Measurements from ENCODE around the gene SLC39A11. TPM values are rescaled to one million over a fixed set of nuclear protein-coding genes. Genes with fewer than 3 reads are reported as not detected.

Gene SLC39A11
- total and polyA plus RNA-seq, 2 of the 13 experiments (the other 11 are each of a cell fraction or from before 2014, with no cell fraction given), result 17.2 to 31.5 TPM

GRCh38 chr17:72604518-72604917, 488.0 kb downstream of the SLC39A11 start (continued):
- TF ChIP-seq HNRNPUL1 (IDR thresholded peaks at IDR 0.05; ENCODE audit: low read depth, low read length) (no peak), HCFC1 (IDR thresholded peaks at IDR 0.05; ENCODE audit: low read depth, low read length) (no peak), ZNF468 (CRISPR knock-in tag; IDR thresholded peaks at IDR 0.05) (no peak), TBX3 (IDR thresholded peaks at IDR 0.05; ENCODE audit: borderline replicate concordance) (no peak), ZNF451 (CRISPR knock-in tag; IDR thresholded peaks at IDR 0.05) (no peak), KLF12 (CRISPR knock-in tag; IDR thresholded peaks at IDR 0.05; ENCODE audit: borderline replicate concordance) (no peak), KLF6 (CRISPR knock-in tag; IDR thresholded peaks at IDR 0.05) (peak; percentile 72; the same call in 1 of the 2 replicates), ZNF232 (CRISPR knock-in tag; IDR thresholded peaks at IDR 0.05; ENCODE audit: borderline replicate concordance) (no peak), EED (CRISPR knock-in tag; IDR thresholded peaks at IDR 0.05) (no peak), CHD2 (IDR thresholded peaks at IDR 0.05; ENCODE audit: low read depth, low read length) (no peak), NFE2L1 (CRISPR knock-in tag; IDR thresholded peaks at IDR 0.05; ENCODE audit: borderline replicate concordance) (no peak), ETV6 (CRISPR knock-in tag; conservative IDR thresholded peaks at IDR 0.05) (peak; percentile 97)
- TF ChIP-seq, protein P1, sequence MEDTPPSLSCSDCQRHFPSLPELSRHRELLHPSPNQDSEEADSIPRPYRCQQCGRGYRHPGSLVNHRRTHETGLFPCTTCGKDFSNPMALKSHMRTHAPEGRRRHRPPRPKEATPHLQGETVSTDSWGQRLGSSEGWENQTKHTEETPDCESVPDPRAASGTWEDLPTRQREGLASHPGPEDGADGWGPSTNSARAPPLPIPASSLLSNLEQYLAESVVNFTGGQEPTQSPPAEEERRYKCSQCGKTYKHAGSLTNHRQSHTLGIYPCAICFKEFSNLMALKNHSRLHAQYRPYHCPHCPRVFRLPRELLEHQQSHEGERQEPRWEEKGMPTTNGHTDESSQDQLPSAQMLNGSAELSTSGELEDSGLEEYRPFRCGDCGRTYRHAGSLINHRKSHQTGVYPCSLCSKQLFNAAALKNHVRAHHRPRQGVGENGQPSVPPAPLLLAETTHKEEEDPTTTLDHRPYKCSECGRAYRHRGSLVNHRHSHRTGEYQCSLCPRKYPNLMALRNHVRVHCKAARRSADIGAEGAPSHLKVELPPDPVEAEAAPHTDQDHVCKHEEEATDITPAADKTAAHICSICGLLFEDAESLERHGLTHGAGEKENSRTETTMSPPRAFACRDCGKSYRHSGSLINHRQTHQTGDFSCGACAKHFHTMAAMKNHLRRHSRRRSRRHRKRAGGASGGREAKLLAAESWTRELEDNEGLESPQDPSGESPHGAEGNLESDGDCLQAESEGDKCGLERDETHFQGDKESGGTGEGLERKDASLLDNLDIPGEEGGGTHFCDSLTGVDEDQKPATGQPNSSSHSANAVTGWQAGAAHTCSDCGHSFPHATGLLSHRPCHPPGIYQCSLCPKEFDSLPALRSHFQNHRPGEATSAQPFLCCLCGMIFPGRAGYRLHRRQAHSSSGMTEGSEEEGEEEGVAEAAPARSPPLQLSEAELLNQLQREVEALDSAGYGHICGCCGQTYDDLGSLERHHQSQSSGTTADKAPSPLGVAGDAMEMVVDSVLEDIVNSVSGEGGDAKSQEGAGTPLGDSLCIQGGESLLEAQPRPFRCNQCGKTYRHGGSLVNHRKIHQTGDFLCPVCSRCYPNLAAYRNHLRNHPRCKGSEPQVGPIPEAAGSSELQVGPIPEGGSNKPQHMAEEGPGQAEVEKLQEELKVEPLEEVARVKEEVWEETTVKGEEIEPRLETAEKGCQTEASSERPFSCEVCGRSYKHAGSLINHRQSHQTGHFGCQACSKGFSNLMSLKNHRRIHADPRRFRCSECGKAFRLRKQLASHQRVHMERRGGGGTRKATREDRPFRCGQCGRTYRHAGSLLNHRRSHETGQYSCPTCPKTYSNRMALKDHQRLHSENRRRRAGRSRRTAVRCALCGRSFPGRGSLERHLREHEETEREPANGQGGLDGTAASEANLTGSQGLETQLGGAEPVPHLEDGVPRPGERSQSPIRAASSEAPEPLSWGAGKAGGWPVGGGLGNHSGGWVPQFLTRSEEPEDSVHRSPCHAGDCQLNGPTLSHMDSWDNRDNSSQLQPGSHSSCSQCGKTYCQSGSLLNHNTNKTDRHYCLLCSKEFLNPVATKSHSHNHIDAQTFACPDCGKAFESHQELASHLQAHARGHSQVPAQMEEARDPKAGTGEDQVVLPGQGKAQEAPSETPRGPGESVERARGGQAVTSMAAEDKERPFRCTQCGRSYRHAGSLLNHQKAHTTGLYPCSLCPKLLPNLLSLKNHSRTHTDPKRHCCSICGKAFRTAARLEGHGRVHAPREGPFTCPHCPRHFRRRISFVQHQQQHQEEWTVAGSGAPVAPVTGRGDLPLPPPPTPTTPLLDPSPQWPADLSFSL (CRISPR knock-in tag; IDR thresholded peaks at IDR 0.05), result no peak
- TF ChIP-seq, protein P2, sequence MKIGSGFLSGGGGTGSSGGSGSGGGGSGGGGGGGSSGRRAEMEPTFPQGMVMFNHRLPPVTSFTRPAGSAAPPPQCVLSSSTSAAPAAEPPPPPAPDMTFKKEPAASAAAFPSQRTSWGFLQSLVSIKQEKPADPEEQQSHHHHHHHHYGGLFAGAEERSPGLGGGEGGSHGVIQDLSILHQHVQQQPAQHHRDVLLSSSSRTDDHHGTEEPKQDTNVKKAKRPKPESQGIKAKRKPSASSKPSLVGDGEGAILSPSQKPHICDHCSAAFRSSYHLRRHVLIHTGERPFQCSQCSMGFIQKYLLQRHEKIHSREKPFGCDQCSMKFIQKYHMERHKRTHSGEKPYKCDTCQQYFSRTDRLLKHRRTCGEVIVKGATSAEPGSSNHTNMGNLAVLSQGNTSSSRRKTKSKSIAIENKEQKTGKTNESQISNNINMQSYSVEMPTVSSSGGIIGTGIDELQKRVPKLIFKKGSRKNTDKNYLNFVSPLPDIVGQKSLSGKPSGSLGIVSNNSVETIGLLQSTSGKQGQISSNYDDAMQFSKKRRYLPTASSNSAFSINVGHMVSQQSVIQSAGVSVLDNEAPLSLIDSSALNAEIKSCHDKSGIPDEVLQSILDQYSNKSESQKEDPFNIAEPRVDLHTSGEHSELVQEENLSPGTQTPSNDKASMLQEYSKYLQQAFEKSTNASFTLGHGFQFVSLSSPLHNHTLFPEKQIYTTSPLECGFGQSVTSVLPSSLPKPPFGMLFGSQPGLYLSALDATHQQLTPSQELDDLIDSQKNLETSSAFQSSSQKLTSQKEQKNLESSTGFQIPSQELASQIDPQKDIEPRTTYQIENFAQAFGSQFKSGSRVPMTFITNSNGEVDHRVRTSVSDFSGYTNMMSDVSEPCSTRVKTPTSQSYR (CRISPR knock-in tag; IDR thresholded peaks at IDR 0.05; ENCODE audit: borderline replicate concordance), result no peak; the same call in 1 of the 2 replicates
- TF ChIP-seq, protein P3, sequence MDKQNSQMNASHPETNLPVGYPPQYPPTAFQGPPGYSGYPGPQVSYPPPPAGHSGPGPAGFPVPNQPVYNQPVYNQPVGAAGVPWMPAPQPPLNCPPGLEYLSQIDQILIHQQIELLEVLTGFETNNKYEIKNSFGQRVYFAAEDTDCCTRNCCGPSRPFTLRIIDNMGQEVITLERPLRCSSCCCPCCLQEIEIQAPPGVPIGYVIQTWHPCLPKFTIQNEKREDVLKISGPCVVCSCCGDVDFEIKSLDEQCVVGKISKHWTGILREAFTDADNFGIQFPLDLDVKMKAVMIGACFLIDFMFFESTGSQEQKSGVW (CRISPR knock-in tag; IDR thresholded peaks at IDR 0.05; ENCODE audit: borderline replicate concordance), result no peak
- TF ChIP-seq, protein P4, sequence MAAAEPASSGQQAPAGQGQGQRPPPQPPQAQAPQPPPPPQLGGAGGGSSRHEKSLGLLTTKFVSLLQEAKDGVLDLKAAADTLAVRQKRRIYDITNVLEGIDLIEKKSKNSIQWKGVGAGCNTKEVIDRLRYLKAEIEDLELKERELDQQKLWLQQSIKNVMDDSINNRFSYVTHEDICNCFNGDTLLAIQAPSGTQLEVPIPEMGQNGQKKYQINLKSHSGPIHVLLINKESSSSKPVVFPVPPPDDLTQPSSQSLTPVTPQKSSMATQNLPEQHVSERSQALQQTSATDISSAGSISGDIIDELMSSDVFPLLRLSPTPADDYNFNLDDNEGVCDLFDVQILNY (CRISPR knock-in tag; conservative IDR thresholded peaks at IDR 0.05), result no peak
- TF ChIP-seq, protein P5, sequence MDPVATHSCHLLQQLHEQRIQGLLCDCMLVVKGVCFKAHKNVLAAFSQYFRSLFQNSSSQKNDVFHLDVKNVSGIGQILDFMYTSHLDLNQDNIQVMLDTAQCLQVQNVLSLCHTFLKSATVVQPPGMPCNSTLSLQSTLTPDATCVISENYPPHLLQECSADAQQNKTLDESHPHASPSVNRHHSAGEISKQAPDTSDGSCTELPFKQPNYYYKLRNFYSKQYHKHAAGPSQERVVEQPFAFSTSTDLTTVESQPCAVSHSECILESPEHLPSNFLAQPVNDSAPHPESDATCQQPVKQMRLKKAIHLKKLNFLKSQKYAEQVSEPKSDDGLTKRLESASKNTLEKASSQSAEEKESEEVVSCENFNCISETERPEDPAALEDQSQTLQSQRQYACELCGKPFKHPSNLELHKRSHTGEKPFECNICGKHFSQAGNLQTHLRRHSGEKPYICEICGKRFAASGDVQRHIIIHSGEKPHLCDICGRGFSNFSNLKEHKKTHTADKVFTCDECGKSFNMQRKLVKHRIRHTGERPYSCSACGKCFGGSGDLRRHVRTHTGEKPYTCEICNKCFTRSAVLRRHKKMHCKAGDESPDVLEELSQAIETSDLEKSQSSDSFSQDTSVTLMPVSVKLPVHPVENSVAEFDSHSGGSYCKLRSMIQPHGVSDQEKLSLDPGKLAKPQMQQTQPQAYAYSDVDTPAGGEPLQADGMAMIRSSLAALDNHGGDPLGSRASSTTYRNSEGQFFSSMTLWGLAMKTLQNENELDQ (CRISPR knock-in tag; IDR thresholded peaks at IDR 0.05; ENCODE audit: borderline replicate concordance), result no peak

Measured in HepG2 (cell line).